AG09309 (cell line): ENCODE results near the gene NFKB1.

Experiments used
- DNase-seq: peaks from one replicate; pipeline ENCODE4 v3.0.0-alpha.2; 2010; ENCODE audit warnings: low read depth
- H3K4me3 ChIP-seq: 2 replicates; pipeline ENCODE4 v1.5.1; 2011; ENCODE audit warnings: mild to moderate bottlenecking, low read depth, low read length, moderate library complexity; ENCODE audit not compliant: control insufficient read depth
- CTCF ChIP-seq: IDR thresholded peaks from 2 replicates; pipeline ENCODE4 v1.5.1; 2011; ENCODE audit warnings: mild to moderate bottlenecking, low read depth, low read length, inconsistent platforms; ENCODE audit not compliant: insufficient read depth, control insufficient read depth; ENCODE audit errors: missing control alignments

The NFKB1 gene

GRCh38 chr4:102533904-102534303 lies 32.7 kb downstream of the NFKB1 start:
- DNase-seq, result no peak
- no peak overlapping the region for H3K4me3 ChIP-seq
- no peak for TF ChIP-seq CTCF

- no peak overlapping the region for H3K4me3 ChIP-seq
- DNase-seq, result no peak
- no peak for TF ChIP-seq CTCF
These were observed 33.7 kb downstream of the NFKB1 start for GRCh38 chr4:102534845-102535244.

GRCh38 chr4:102535398-102536082 lies 34.4 kb downstream of the NFKB1 start:
- peak; percentile 23 for DNase-seq
- H3K4me3 ChIP-seq, result no peak overlapping the region
- TF ChIP-seq CTCF, result no peak

GRCh38 chr4:102536768-102537167 lies 35.6 kb downstream of the NFKB1 start:
- no peak overlapping the region for H3K4me3 ChIP-seq
- TF ChIP-seq CTCF, result no peak
- DNase-seq, result no peak

GRCh38 chr4:102537269-102537668 lies 36.1 kb downstream of the NFKB1 start:
- no peak overlapping the region for H3K4me3 ChIP-seq
- no peak for DNase-seq
- TF ChIP-seq CTCF, result no peak

GRCh38 chr4:102541697-102542096 lies 40.5 kb downstream of the NFKB1 start:
- H3K4me3 ChIP-seq, result no peak overlapping the region
- DNase-seq, result no peak
- TF ChIP-seq CTCF, result no peak
